Loucy (cell line): ENCODE results near the gene CD300C.

Experiments
- CTCF ChIP-seq: fragments of 200-600 bp; sonication (generic); conservative IDR thresholded peaks from 2 replicates; pipeline ENCODE4 v1.5.1; 2014; ENCODE audit warnings: mild to moderate bottlenecking, antibody characterized with exemption, low read length
- EZH2phosphoT487 ChIP-seq: fragments of 200-600 bp; IDR thresholded peaks from 2 replicates; pipeline ENCODE4 v1.6.1; 2018; ENCODE audit warnings: antibody characterized with exemption, mild to moderate bottlenecking, moderate library complexity, borderline replicate concordance

DNA sequence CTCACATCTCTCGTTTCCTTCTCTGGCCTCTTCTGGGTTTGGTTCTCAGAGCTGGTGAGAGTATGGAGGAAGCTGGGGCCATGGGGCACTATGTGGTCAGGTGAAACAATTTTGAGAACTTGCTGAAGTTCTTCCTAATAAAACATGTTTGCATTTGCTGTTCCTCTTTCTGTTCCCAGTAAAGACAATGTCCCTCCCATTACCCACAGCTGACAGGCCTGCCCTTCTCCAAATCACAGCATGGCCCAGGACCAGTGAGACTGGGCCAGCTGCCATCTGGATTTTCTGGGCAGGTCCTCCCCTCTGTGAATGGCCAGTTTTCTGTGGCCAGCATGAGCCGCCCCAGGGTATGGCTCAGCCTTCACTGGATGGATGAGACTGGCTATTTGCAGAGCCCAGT is 21.5 kb upstream of the CD300C start, which contains the start of gene CD300H:
- TF ChIP-seq CTCF (no peak), EZH2phosphoT487 (no peak)
